ENCODE measurements around the gene WWOX. TPM values are rescaled to one million over a fixed set of nuclear protein-coding genes. Genes with fewer than 3 reads are reported as not detected.

WWOX gene
- total and polyA plus RNA-seq, 2 donors (not counting 1 experiment from before 2014, with no cell fraction given), result 10.5 to 42.3 TPM

- no CpG with 5 or more reads among the region's 4 CpGs for WGBS (ENCODE audit: insufficient coverage)
- Mint-ChIP-seq H3K27me3 (no peaks in the 10 kb centered on the region), H3K4me3 (no peak overlapping the region), H3K9me3 (ENCODE audit: insufficient read depth) (no peaks in the 10 kb centered on the region), H3K4me1 (no peaks in the 10 kb centered on the region), H3K27ac (no peak overlapping the region)
- no peak for DNase-seq
- H3K79me2 ChIP-seq (ENCODE audit: control insufficient read depth, insufficient read depth, low read length), result no peaks in the 10 kb centered on the region
- intact Hi-C loops (cut with micrococcal nuclease), result no loop called here
- H3K4me1 ChIP-seq (ENCODE audit: control insufficient read depth in 2 of 2, insufficient read depth in 2 of 2, low read length in 2 of 2), result no peaks in the 10 kb centered on the region
- H2AFZ ChIP-seq (ENCODE audit: insufficient read depth, low read depth, low read length, poor library complexity, severe bottlenecking), result no peak overlapping the region
- no peaks in the 10 kb centered on the region for H3K9me3 ChIP-seq (ENCODE audit: control extremely low read depth in 1 of 3, control insufficient read depth in 2 of 3, insufficient read depth in 1 of 3, low read length in 2 of 3)
- H3K4me3 ChIP-seq (ENCODE audit: control extremely low read depth in 1 of 5, extremely low read depth in 1 of 5, insufficient read depth in 1 of 5, low read depth in 2 of 5, low read length in 4 of 5), result no peak overlapping the region
- TF ChIP-seq CTCF (IDR thresholded peaks at IDR 0.05), result no peak
- TF ChIP-seq EZH2 (IDR thresholded peaks at IDR 0.05; ENCODE audit: borderline replicate concordance, insufficient read depth, low read depth, low read length, poor library complexity, severe bottlenecking), result no peak
- CTCF ChIA-PET, result no interaction called here
- no peak overlapping the region for H3K27ac ChIP-seq (ENCODE audit: low read length in 2 of 2)
- H4K20me1 ChIP-seq (ENCODE audit: control insufficient read depth, insufficient read depth, low read length, poor library complexity, severe bottlenecking), result no peaks in the 10 kb centered on the region
- no peaks in the 10 kb centered on the region for H3K36me3 ChIP-seq (replicated peaks in 1 of 2; ENCODE audit: control extremely low read depth in 1 of 2, control insufficient read depth in 1 of 2, extremely low read depth in 1 of 2, insufficient read depth in 2 of 2, low read length in 1 of 2)
- no peak for ATAC-seq (ENCODE audit: low read depth)
- H3K4me2 ChIP-seq (replicated peaks; ENCODE audit: low read depth, low read length, poor library complexity, severe bottlenecking), result no peak overlapping the region
- no peaks in the 10 kb centered on the region for H3K27me3 ChIP-seq (replicated peaks in 1 of 4; ENCODE audit: control extremely low read depth in 1 of 4, control insufficient read depth in 3 of 4, insufficient read depth in 4 of 4, low read length in 3 of 4)
- no peak overlapping the region for H3K9ac ChIP-seq (ENCODE audit: low read length)
- POLR2A ChIA-PET, result no interaction called here
These were observed 204.5 kb downstream of the WWOX start for GRCh38 chr16:78303946-78304345.

GRCh38 chr16:78306361-78306760, 206.9 kb downstream of the WWOX start:
- Mint-ChIP-seq H3K4me3 (no peak overlapping the region), H3K27me3 (no peaks in the 10 kb centered on the region), H3K27ac (no peak overlapping the region), H3K4me1 (peaks cover 6% of the 10 kb centered on the region), H3K9me3 (ENCODE audit: insufficient read depth) (no peaks in the 10 kb centered on the region)
- Histone ChIP-seq H3K4me3 (ENCODE audit: control extremely low read depth in 1 of 5, extremely low read depth in 1 of 5, insufficient read depth in 1 of 5, low read depth in 2 of 5, low read length in 4 of 5) (no peak overlapping the region), H3K79me2 (ENCODE audit: control insufficient read depth, insufficient read depth, low read length) (no peaks in the 10 kb centered on the region), H3K9ac (ENCODE audit: low read length) (no peak overlapping the region), H3K9me3 (ENCODE audit: control extremely low read depth in 1 of 3, control insufficient read depth in 2 of 3, insufficient read depth in 1 of 3, low read length in 2 of 3) (no peaks in the 10 kb centered on the region), H3K27ac (ENCODE audit: low read length in 2 of 2) (no peak overlapping the region), H4K20me1 (ENCODE audit: control insufficient read depth, insufficient read depth, low read length, poor library complexity, severe bottlenecking) (no peaks in the 10 kb centered on the region), H3K27me3 (replicated peaks in 1 of 4; ENCODE audit: control extremely low read depth in 1 of 4, control insufficient read depth in 3 of 4, insufficient read depth in 4 of 4, low read length in 3 of 4) (no peaks in the 10 kb centered on the region), H3K4me1 (ENCODE audit: control insufficient read depth in 2 of 2, insufficient read depth in 2 of 2, low read length in 2 of 2) (peaks cover 0 to 6% of the 10 kb centered on the region in 2 donors), H3K4me2 (replicated peaks; ENCODE audit: low read depth, low read length, poor library complexity, severe bottlenecking) (no peak overlapping the region), H2AFZ (ENCODE audit: insufficient read depth, low read depth, low read length, poor library complexity, severe bottlenecking) (no peak overlapping the region), H3K36me3 (replicated peaks in 1 of 2; ENCODE audit: control extremely low read depth in 1 of 2, control insufficient read depth in 1 of 2, extremely low read depth in 1 of 2, insufficient read depth in 2 of 2, low read length in 1 of 2) (no peaks in the 10 kb centered on the region)
- intact Hi-C loops (cut with micrococcal nuclease), result no loop called here
- TF ChIP-seq EZH2 (IDR thresholded peaks at IDR 0.05; ENCODE audit: borderline replicate concordance, insufficient read depth, low read depth, low read length, poor library complexity, severe bottlenecking) (no peak), CTCF (IDR thresholded peaks at IDR 0.05) (no peak)
- DNase-seq (no peak), ATAC-seq (ENCODE audit: low read depth) (no peak)
- CTCF ChIA-PET, result no interaction called here
- no CpG with 5 or more reads among the region's 1 CpG for WGBS (ENCODE audit: insufficient coverage)
- POLR2A ChIA-PET, result no interaction called here
